ENCODE measurements around the gene LSMEM2. TPM values are rescaled to one million over a fixed set of nuclear protein-coding genes. Genes with fewer than 3 reads are reported as not detected.

Gene LSMEM2
- total and polyA plus RNA-seq, 2 of the 8 experiments (the other 6 are each of a cell fraction or from before 2014, with no cell fraction given): 0.58 to 0.68 TPM

- H4K8ac ChIP-seq (ENCODE audit: extremely low read depth, insufficient read depth, low read length): peak overlapping the region; percentile 86; the same call in 1 of the 2 replicates
- H2BK12ac ChIP-seq (ENCODE audit: low read depth, low read length): peak overlapping the region; percentile 92; the same call in 1 of the 2 replicates
- ChIA-PET POLR2A (ENCODE audit: partially characterized antibody) (interaction anchor here (0.6 to 4.4 kb wide), 4 partner anchors 9 to 46 kb away, joined by 3 to 35 read pairs (median 5); no protein-coding TSS in a partner anchor), CTCF (ENCODE audit: partially characterized antibody) (interaction anchor here (0.7 to 53.5 kb wide), 10 partner anchors 10 to 89 kb away, joined by 3 to 2149 read pairs (median 27); partner anchors contain the start of genes GNAI2, GNAT1 and SLC38A3)
- H2AFZ ChIP-seq (ENCODE audit: low read length): no peak overlapping the region
- peak overlapping the region in 1 of 4 experiments; percentile 46; a peak in 1 of 8 replicates for H3K4me3 ChIP-seq (ENCODE audit: extremely low read depth in 1 of 4, insufficient read depth in 2 of 4, low read depth in 3 of 4, low read length in 4 of 4)
- H3K9ac ChIP-seq (replicated peaks in 1 of 4; ENCODE audit: extremely low read depth in 1 of 4, low read depth in 3 of 4, low read length in 3 of 4): no peak overlapping the region
- peak; percentile 77 for FAIRE-seq
- no peak overlapping the region for H3K14ac ChIP-seq (ENCODE audit: insufficient read length)
- no peak overlapping the region for H2AK5ac ChIP-seq (ENCODE audit: low read depth, low read length)
- H3K23ac ChIP-seq (ENCODE audit: insufficient read length): no peak overlapping the region
- H3K79me2 ChIP-seq (ENCODE audit: control insufficient read depth in 1 of 2, insufficient read depth in 2 of 2, low read length in 2 of 2): no peaks in the 10 kb centered on the region
- no peak overlapping the region for H4K5ac ChIP-seq (ENCODE audit: insufficient read length, low read depth, low read length)
- H3K36me3 ChIP-seq (ENCODE audit: control insufficient read depth in 2 of 4, insufficient read depth in 4 of 4, low read length in 3 of 4): no peaks in the 10 kb centered on the region
- no peaks in the 10 kb centered on the region for H3K79me1 ChIP-seq (ENCODE audit: low read depth, low read length)
- 32% methylated on average over 60 of the region's 61 CpGs; no CpG with 5 or more reads in 1 of the 2 experiments for WGBS, 2 experiments (ENCODE audit: extremely low coverage in 1 of 2, insufficient coverage in 1 of 2, insufficient read length in 1 of 2, insufficient replicate concordance in 2 of 2, low coverage in 1 of 2, low lambda C conversion rate in 2 of 2, missing lambda C conversion rate in 1 of 2)
- DNase-seq (ENCODE audit: low read depth in 1 of 2, low spot score in 2 of 2): peak in 1 of 2 experiments; percentile 100
- H3K4me2 ChIP-seq (ENCODE audit: insufficient read depth in 1 of 2, low read depth in 2 of 2, low read length in 2 of 2): peak overlapping the region; percentile 2 to 75
- peaks cover 0 to 1% of the 10 kb centered on the region in 2 experiments for H4K20me1 ChIP-seq (replicated peaks in 1 of 2; ENCODE audit: control insufficient read depth in 1 of 2, insufficient read depth in 2 of 2, low read length in 2 of 2)
- no peak overlapping the region for H3K56ac ChIP-seq (replicated peaks; ENCODE audit: insufficient read length, low read depth, low read length)
- peaks cover 0 to 20% (median 19%) of the 10 kb centered on the region in 4 experiments; a peak in 6 of 7 replicates for H3K4me1 ChIP-seq (replicated peaks in 1 of 4; ENCODE audit: control insufficient read depth in 3 of 4, insufficient read depth in 4 of 4, low read length in 3 of 4)
- no peak overlapping the region; the same call in 1 of the 2 replicates for H2BK5ac ChIP-seq (ENCODE audit: low read depth, low read length)
- no peak overlapping the region for H2BK120ac ChIP-seq (replicated peaks; ENCODE audit: low read depth, low read length)
- H3K4ac ChIP-seq (replicated peaks; ENCODE audit: insufficient read length, low read depth, low read length): no peak overlapping the region
- no peaks in the 10 kb centered on the region; a peak in 1 of 4 replicates for H3K9me3 ChIP-seq (ENCODE audit: insufficient read depth in 2 of 2, low read depth in 1 of 2, low read length in 1 of 2)
- peaks cover 2% of the 10 kb centered on the region; the same call in 1 of the 2 replicates for H3K23me2 ChIP-seq (ENCODE audit: low read depth, low read length)
- H3K27me3 ChIP-seq (replicated peaks in 1 of 4; ENCODE audit: control insufficient read depth in 3 of 4, extremely low read depth in 1 of 4, insufficient read depth in 3 of 4, low read length in 3 of 4): peaks cover 27 to 50% (median 42%) of the 10 kb centered on the region in 4 experiments
- peak overlapping the region; percentile 92; the same call in 1 of the 2 replicates for H2BK15ac ChIP-seq (ENCODE audit: low read length)
- H3K18ac ChIP-seq (ENCODE audit: extremely low read depth, low read length): peak overlapping the region; percentile 90
- H4K91ac ChIP-seq (replicated peaks; ENCODE audit: insufficient read length, low read length): peak overlapping the region; percentile 94
- H2BK20ac ChIP-seq (ENCODE audit: low read length): peak overlapping the region; percentile 80; the same call in 1 of the 2 replicates
- no peak overlapping the region for H3K27ac ChIP-seq (ENCODE audit: low read depth, low read length)
- TF ChIP-seq NANOG (IDR thresholded peaks at IDR 0.05; ENCODE audit: insufficient read depth, low read depth, low read length, poor library complexity, severe bottlenecking): no peak
- peak; percentile 99 for TF ChIP-seq RAD21 (IDR thresholded peaks at IDR 0.05 in 1 of 2, conservative IDR thresholded peaks at IDR 0.05 in 1 of 2; ENCODE audit: low read depth in 2 of 2, low read length in 2 of 2)
- TF ChIP-seq SRF (IDR thresholded peaks at IDR 0.05; ENCODE audit: low read depth, low read length): no peak
- TF ChIP-seq CREB1 (IDR thresholded peaks at IDR 0.05): peak; percentile 36; the same call in 1 of the 2 replicates
- TF ChIP-seq KDM1A (IDR thresholded peaks at IDR 0.05; ENCODE audit: borderline replicate concordance, low read length): no peak
- no peak for TF ChIP-seq TAF7 (optimal IDR thresholded peaks at IDR 0.05; ENCODE audit: borderline replicate concordance, low read depth, low read length)
- no peak for TF ChIP-seq SIX5 (IDR thresholded peaks at IDR 0.05; ENCODE audit: low read depth, low read length)
- TF ChIP-seq POLR2AphosphoS5 (IDR thresholded peaks at IDR 0.05; ENCODE audit: low read depth, low read length): no peak
- TF ChIP-seq CBX8 (IDR thresholded peaks at IDR 0.05; ENCODE audit: borderline replicate concordance, low read depth, low read length): no peak
- TF ChIP-seq GTF2F1 (IDR thresholded peaks at IDR 0.05; ENCODE audit: borderline replicate concordance, low read depth, low read length): no peak
- no peak for TF ChIP-seq EP300 (IDR thresholded peaks at IDR 0.05; ENCODE audit: borderline replicate concordance in 1 of 2, low read depth in 2 of 2, low read length in 2 of 2)
Measured at GRCh38 chr3:50272911-50273688, 5.8 kb upstream of the LSMEM2 start.
